ENCODE data around the gene MBD3L2.
"Not testable (repeated sequence)": the region's sequence is repeated elsewhere in the genome, so short reads cannot be mapped to it uniquely, and the experiment has no call there.

Gene MBD3L2

GRCh38 chr19:7049021-7049420, at the start of gene MBD3L2:
TSS of gene MBD3L2 (plus strand) at chr19:7049321. CDS start at chr19:7049374, 53 bp downstream.
- DNase-seq (ENCODE audit: low read depth in 2 of 2): not testable (repeated sequence)

- no peak for DNase-seq (ENCODE audit: low read depth in 2 of 2)
Observed at GRCh38 chr19:6999933-7000332, 49.2 kb upstream of the MBD3L2 start.

GRCh38 chr19:7000333-7000732, 48.8 kb upstream of the MBD3L2 start:
- no peak for DNase-seq (ENCODE audit: low read depth in 2 of 2)

- DNase-seq (ENCODE audit: low read depth in 2 of 2): no peak
Observed at GRCh38 chr19:7000816-7001215, 48.3 kb upstream of the MBD3L2 start.

GRCh38 chr19:7004313-7004931, 44.7 kb upstream of the MBD3L2 start:
- no peak for DNase-seq (ENCODE audit: low read depth in 2 of 2)

GRCh38 chr19:7006135-7006704, 42.9 kb upstream of the MBD3L2 start:
- DNase-seq (ENCODE audit: low read depth in 2 of 2): no peak

GRCh38 chr19:7007859-7008258, 41.3 kb upstream of the MBD3L2 start:
- DNase-seq (ENCODE audit: low read depth in 2 of 2): no peak

GRCh38 chr19:7010722-7011593, 38.2 kb upstream of the MBD3L2 start:
- DNase-seq (ENCODE audit: low read depth in 2 of 2): no peak

- DNase-seq (ENCODE audit: low read depth in 2 of 2): no peak
Observed at GRCh38 chr19:7013678-7014077, 35.4 kb upstream of the MBD3L2 start.

- DNase-seq (ENCODE audit: low read depth in 2 of 2): no peak
Observed at GRCh38 chr19:7018828-7019227, 30.3 kb upstream of the MBD3L2 start.

GRCh38 chr19:7021331-7021730, 27.8 kb upstream of the MBD3L2 start, which contains the start of gene MBD3L2B:
TSS of gene MBD3L2B (minus strand) at chr19:7021431. CDS start at chr19:7021397, 34 bp downstream.
- not testable (repeated sequence) for DNase-seq (ENCODE audit: low read depth in 2 of 2)

GRCh38 chr19:7028790-7029189, 20.3 kb upstream of the MBD3L2 start:
- not testable (repeated sequence) for DNase-seq (ENCODE audit: low read depth in 2 of 2)

GRCh38 chr19:7030278-7030677, 18.8 kb upstream of the MBD3L2 start, which contains the start of gene MBD3L5:
TSS of gene MBD3L5 (plus strand) at chr19:7030578. CDS start at chr19:7030612, 34 bp downstream.
- not testable (repeated sequence) for DNase-seq (ENCODE audit: low read depth in 2 of 2)

GRCh38 chr19:7040079-7040478, 9.0 kb upstream of the MBD3L2 start, which contains the start of gene MBD3L4:
TSS of gene MBD3L4 (minus strand) at chr19:7040179. CDS start at chr19:7040144, 35 bp downstream.
- not testable (repeated sequence) for DNase-seq (ENCODE audit: low read depth in 2 of 2)

- not testable (repeated sequence) for DNase-seq (ENCODE audit: low read depth in 2 of 2)
Observed at GRCh38 chr19:7041563-7041962, 7.6 kb upstream of the MBD3L2 start.

GRCh38 chr19:7051421-7051820, 2.3 kb downstream of the MBD3L2 start:
- DNase-seq (ENCODE audit: low read depth in 2 of 2): not testable (repeated sequence)

- not testable (repeated sequence) for DNase-seq (ENCODE audit: low read depth in 2 of 2)
Observed at GRCh38 chr19:7052896-7053295, 3.8 kb downstream of the MBD3L2 start.

- DNase-seq (ENCODE audit: low read depth in 2 of 2): not testable (repeated sequence)
Observed at GRCh38 chr19:7054635-7055368, 5.7 kb downstream of the MBD3L2 start.

GRCh38 chr19:7055679-7056078, 6.6 kb downstream of the MBD3L2 start:
- not testable (repeated sequence) for DNase-seq (ENCODE audit: low read depth in 2 of 2)

GRCh38 chr19:7056371-7056770, 7.2 kb downstream of the MBD3L2 start:
- DNase-seq (ENCODE audit: low read depth in 2 of 2): not testable (repeated sequence)

- not testable (repeated sequence) for DNase-seq (ENCODE audit: low read depth in 2 of 2)
Observed at GRCh38 chr19:7058576-7058975, 9.5 kb downstream of the MBD3L2 start, which contains the start of gene MBD3L3. TSS of gene MBD3L3 (minus strand) at chr19:7058676. CDS start at chr19:7058605, 71 bp downstream.
